GM23338 (cell line): ENCODE data around the gene TTC38. TPM values are rescaled to one million over a fixed set of nuclear protein-coding genes. Genes with fewer than 3 reads are reported as not detected.

ENCODE experiments used
- ATAC-seq: fragments of 200-7000 bp; cut with Tn5 transposase; 3 replicates; pipeline ENCODE4 v1.9.1; 2020
- DNase-seq: peaks from one replicate; pipeline ENCODE4 v3.0.0-alpha.2; 2015; ENCODE audit warnings: low spot score
- H2AFZ ChIP-seq: fragments of 200-600 bp; sonication (generic); 2 replicates; pipeline ENCODE4 v1.8.0; 2016; ENCODE audit warnings: antibody characterized with exemption, mild to moderate bottlenecking, moderate library complexity
- H3F3A ChIP-seq: fragments of 200-600 bp; sonication (generic); replicated peaks from 2 replicates; pipeline ENCODE4 v1.8.0; 2017; ENCODE audit warnings: antibody characterized with exemption, mixed run types, low read depth
- H3K27ac ChIP-seq: fragments of 200-600 bp; sonication (generic); 2 replicates; pipeline ENCODE4 v1.6.1; 2016; ENCODE audit warnings: low read depth
- H3K27me3 ChIP-seq: fragments of 200-600 bp; sonication (generic); 2 replicates; pipeline ENCODE4 v1.8.0; 2016; ENCODE audit warnings: mild to moderate bottlenecking, mixed run types, moderate library complexity; ENCODE audit not compliant: insufficient read depth
- H3K36me3 ChIP-seq: fragments of 200-600 bp; sonication (generic); 2 replicates; pipeline ENCODE4 v1.8.0; 2016; ENCODE audit warnings: mild to moderate bottlenecking; ENCODE audit not compliant: insufficient read depth
- H3K4me1 ChIP-seq: fragments of 200-600 bp; sonication (generic); 2 replicates; pipeline ENCODE4 v1.8.0; 2016; ENCODE audit warnings: mild to moderate bottlenecking, moderate library complexity; ENCODE audit not compliant: insufficient read depth
- H3K4me2 ChIP-seq: fragments of 200-600 bp; sonication (generic); 2 replicates; pipeline ENCODE4 v1.7.1; 2017; ENCODE audit warnings: mixed run types
- H3K4me3 ChIP-seq: fragments of 200-600 bp; sonication (generic); 2 replicates; pipeline ENCODE4 v1.6.1; 2016; ENCODE audit warnings: mixed run types
- H3K79me2 ChIP-seq: fragments of 200-600 bp; sonication (generic); replicated peaks from 2 replicates; pipeline ENCODE4 v1.8.0; 2017; ENCODE audit warnings: mild to moderate bottlenecking; ENCODE audit not compliant: insufficient read depth
- H3K9me2 ChIP-seq: fragments of 200-600 bp; sonication (generic); 2 replicates; pipeline ENCODE4 v1.8.0; 2017; ENCODE audit not compliant: insufficient read depth
- H4K20me1 ChIP-seq: fragments of 200-600 bp; sonication (generic); replicated peaks from 2 replicates; pipeline ENCODE4 v1.8.0; 2017; ENCODE audit warnings: mild to moderate bottlenecking; ENCODE audit not compliant: insufficient read depth
- H3K27ac Mint-ChIP-seq: 2 replicates; pipeline ENCODE4 v1.8.0; 2020; ENCODE audit warnings: inconsistent platforms, mild to moderate bottlenecking, moderate library complexity, mixed read lengths
- H3K27me3 Mint-ChIP-seq: 3 replicates; pipeline ENCODE4 v1.8.0; 2022; ENCODE audit warnings: low read depth, mild to moderate bottlenecking, moderate library complexity, mixed read lengths, inconsistent platforms; ENCODE audit not compliant: insufficient read depth, poor library complexity
- H3K36me3 Mint-ChIP-seq: 3 replicates; pipeline ENCODE4 v1.8.0; 2021; ENCODE audit warnings: low read depth, mild to moderate bottlenecking, inconsistent platforms, moderate library complexity, mixed read lengths
- H3K4me1 Mint-ChIP-seq: 3 replicates; pipeline ENCODE4 v1.8.0; 2020; ENCODE audit warnings: mild to moderate bottlenecking, inconsistent platforms, mixed read lengths
- H3K4me3 Mint-ChIP-seq: 3 replicates; pipeline ENCODE4 v1.8.0; 2021; ENCODE audit warnings: moderate library complexity, mild to moderate bottlenecking, inconsistent platforms, mixed read lengths
- H3K9me3 Mint-ChIP-seq: 3 replicates; pipeline ENCODE4 v1.8.0; 2020; ENCODE audit warnings: moderate library complexity, mild to moderate bottlenecking, inconsistent platforms, mixed read lengths
- CREB1 ChIP-seq: fragments of 250-450 bp; sonication (Bioruptor Pico); IDR thresholded peaks from 2 replicates; pipeline ENCODE4 v1.5.0; 2020; ENCODE audit warnings: low read depth, mild to moderate bottlenecking, moderate library complexity
- ETS1 ChIP-seq: IDR thresholded peaks from 2 replicates; pipeline ENCODE4 v1.6.1; 2016; ENCODE audit warnings: antibody characterized with exemption
- EZH2 ChIP-seq: fragments of 200-600 bp; sonication (generic); IDR thresholded peaks from one replicate; pipeline ENCODE4 v1.8.0; 2017; ENCODE audit warnings: antibody characterized with exemption, mild to moderate bottlenecking, low read depth; ENCODE audit not compliant: unreplicated experiment
- EZH2phosphoT487 ChIP-seq: fragments of 200-600 bp; sonication (generic); IDR thresholded peaks from one replicate; pipeline ENCODE4 v1.8.1; 2018; ENCODE audit warnings: antibody characterized with exemption; ENCODE audit not compliant: unreplicated experiment
- JUNB ChIP-seq: IDR thresholded peaks from one replicate; pipeline ENCODE4 v1.6.1; 2016; ENCODE audit warnings: antibody characterized with exemption; ENCODE audit not compliant: unreplicated experiment
- NANOG ChIP-seq: IDR thresholded peaks from 2 replicates; pipeline ENCODE4 v1.6.1; 2016; ENCODE audit warnings: antibody characterized with exemption, borderline replicate concordance
- POLR2AphosphoS5 ChIP-seq: IDR thresholded peaks from 2 replicates; pipeline ENCODE4 v1.6.1; 2016; ENCODE audit warnings: antibody characterized with exemption, low read depth
- STAT1 ChIP-seq: IDR thresholded peaks from one replicate; pipeline ENCODE4 v1.6.1; 2016; ENCODE audit warnings: antibody characterized with exemption; ENCODE audit not compliant: unreplicated experiment
- ZNF114 ChIP-seq: fragments of 250-450 bp; sonication (Bioruptor Pico); IDR thresholded peaks from 2 replicates; pipeline ENCODE4 v1.5.0; 2020; ENCODE audit warnings: mild to moderate bottlenecking, moderate library complexity
- ZNF462 ChIP-seq: fragments of 250-450 bp; sonication (Bioruptor Pico); IDR thresholded peaks from 2 replicates; pipeline ENCODE4 v1.5.0; 2020; ENCODE audit warnings: mild to moderate bottlenecking, moderate library complexity
- polyA plus RNA-seq: library from polyadenylated mRNA; unstranded; fragments of >200 nt; fragmentation: Nextera tagmentation; extraction: Ambion mirVana; gene quantifications from 2 replicates; pipeline ENCODE4 v1.2.1, GENCODE V29; 2016
- total RNA-seq: library from RNA; depleted of rRNA; stranded (reverse); fragments of >200 nt; shearing (Covaris generic); gene quantifications from 2 replicates; pipeline ENCODE4 v1.2.3, GENCODE V29; 2014
- TF ChIP-seq, protein P1 (sequence below), 2 experiments: fragments of 200-600 bp in 1 of 2; sonication (generic) in 1 of 2; conservative IDR thresholded peaks; 2 replicates each; pipeline versions ENCODE4 v1.5.1 to v1.6.1; 2016 to 2017; ENCODE audit warnings: antibody characterized with exemption in 2 of 2, low read depth in 2 of 2, mild to moderate bottlenecking in 2 of 2, moderate library complexity in 1 of 2
- TF ChIP-seq, protein P2 (sequence below): IDR thresholded peaks from one replicate; pipeline ENCODE4 v1.6.1; 2018; ENCODE audit warnings: antibody characterized with exemption; ENCODE audit not compliant: unreplicated experiment

TTC38 gene
- total and polyA plus RNA-seq, 2 experiments from 2014 or later = 11.8 to 46.6 TPM

DNA sequence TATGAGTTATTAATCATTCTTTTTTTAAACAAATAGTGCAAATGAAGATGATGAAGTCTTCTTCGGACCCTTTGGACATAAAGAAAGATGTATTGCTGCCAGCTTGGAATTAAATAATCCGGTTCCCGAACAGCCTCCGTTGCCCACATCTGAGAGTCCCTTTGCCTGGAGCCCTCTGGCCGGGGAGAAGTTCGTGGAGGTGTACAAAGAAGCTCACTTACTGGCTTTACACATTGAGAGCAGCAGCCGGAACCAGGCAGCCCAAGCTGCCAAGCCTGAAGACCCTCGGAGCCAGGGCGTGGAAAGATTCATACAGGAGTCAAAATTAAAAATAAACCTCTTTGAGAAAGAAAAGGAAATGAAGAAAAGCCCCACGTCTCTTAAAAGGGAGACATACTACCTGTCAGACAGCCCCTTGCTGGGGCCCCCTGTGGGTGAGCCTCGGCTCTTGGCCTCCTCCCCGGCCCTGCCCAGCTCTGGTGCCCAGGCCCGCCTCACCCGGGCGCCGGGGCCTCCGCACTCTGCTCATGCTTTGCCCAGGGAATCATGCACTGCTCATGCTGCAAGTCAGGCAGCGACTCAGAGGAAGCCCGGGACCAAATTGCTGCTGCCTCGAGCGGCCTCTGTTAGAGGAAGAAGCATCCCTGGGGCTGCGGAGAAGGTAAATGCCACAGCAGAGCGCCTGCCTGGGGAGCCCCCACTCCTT lies 40.6 kb downstream of the TTC38 start:
- H3K4me2 ChIP-seq = no peak overlapping the region
- no peaks in the 10 kb centered on the region for H3K4me1 Mint-ChIP-seq
- no peak overlapping the region for H2AFZ ChIP-seq
- TF ChIP-seq EZH2phosphoT487 = no peak
- TF ChIP-seq, protein P1, sequence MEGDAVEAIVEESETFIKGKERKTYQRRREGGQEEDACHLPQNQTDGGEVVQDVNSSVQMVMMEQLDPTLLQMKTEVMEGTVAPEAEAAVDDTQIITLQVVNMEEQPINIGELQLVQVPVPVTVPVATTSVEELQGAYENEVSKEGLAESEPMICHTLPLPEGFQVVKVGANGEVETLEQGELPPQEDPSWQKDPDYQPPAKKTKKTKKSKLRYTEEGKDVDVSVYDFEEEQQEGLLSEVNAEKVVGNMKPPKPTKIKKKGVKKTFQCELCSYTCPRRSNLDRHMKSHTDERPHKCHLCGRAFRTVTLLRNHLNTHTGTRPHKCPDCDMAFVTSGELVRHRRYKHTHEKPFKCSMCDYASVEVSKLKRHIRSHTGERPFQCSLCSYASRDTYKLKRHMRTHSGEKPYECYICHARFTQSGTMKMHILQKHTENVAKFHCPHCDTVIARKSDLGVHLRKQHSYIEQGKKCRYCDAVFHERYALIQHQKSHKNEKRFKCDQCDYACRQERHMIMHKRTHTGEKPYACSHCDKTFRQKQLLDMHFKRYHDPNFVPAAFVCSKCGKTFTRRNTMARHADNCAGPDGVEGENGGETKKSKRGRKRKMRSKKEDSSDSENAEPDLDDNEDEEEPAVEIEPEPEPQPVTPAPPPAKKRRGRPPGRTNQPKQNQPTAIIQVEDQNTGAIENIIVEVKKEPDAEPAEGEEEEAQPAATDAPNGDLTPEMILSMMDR (conservative IDR thresholded peaks at IDR 0.05; ENCODE audit: low read depth in 2 of 2) = no peak
- no peak for TF ChIP-seq ZNF114 (CRISPR knock-in tag)
- TF ChIP-seq EZH2 = no peak
- TF ChIP-seq NANOG = no peak
- TF ChIP-seq JUNB = no peak
- no peak for TF ChIP-seq ZNF462
- TF ChIP-seq CREB1 (CRISPR knock-in tag) = no peak
- TF ChIP-seq POLR2AphosphoS5 = no peak
- no peak for TF ChIP-seq ETS1
- no peak for TF ChIP-seq STAT1
- TF ChIP-seq, protein P2, sequence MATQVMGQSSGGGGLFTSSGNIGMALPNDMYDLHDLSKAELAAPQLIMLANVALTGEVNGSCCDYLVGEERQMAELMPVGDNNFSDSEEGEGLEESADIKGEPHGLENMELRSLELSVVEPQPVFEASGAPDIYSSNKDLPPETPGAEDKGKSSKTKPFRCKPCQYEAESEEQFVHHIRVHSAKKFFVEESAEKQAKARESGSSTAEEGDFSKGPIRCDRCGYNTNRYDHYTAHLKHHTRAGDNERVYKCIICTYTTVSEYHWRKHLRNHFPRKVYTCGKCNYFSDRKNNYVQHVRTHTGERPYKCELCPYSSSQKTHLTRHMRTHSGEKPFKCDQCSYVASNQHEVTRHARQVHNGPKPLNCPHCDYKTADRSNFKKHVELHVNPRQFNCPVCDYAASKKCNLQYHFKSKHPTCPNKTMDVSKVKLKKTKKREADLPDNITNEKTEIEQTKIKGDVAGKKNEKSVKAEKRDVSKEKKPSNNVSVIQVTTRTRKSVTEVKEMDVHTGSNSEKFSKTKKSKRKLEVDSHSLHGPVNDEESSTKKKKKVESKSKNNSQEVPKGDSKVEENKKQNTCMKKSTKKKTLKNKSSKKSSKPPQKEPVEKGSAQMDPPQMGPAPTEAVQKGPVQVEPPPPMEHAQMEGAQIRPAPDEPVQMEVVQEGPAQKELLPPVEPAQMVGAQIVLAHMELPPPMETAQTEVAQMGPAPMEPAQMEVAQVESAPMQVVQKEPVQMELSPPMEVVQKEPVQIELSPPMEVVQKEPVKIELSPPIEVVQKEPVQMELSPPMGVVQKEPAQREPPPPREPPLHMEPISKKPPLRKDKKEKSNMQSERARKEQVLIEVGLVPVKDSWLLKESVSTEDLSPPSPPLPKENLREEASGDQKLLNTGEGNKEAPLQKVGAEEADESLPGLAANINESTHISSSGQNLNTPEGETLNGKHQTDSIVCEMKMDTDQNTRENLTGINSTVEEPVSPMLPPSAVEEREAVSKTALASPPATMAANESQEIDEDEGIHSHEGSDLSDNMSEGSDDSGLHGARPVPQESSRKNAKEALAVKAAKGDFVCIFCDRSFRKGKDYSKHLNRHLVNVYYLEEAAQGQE = no peak
- H3K4me1 ChIP-seq = no peaks in the 10 kb centered on the region
- ATAC-seq = no peak
- no peaks in the 10 kb centered on the region for H3K27me3 ChIP-seq
- H3K27ac ChIP-seq = no peak overlapping the region
- no peaks in the 10 kb centered on the region for H3F3A ChIP-seq
- no peaks in the 10 kb centered on the region for H3K9me3 Mint-ChIP-seq
- H3K27ac Mint-ChIP-seq = no peak overlapping the region
- H3K79me2 ChIP-seq = peaks cover 48% of the 10 kb centered on the region
- peaks cover 15% of the 10 kb centered on the region; the same call in 1 of the 2 replicates for H4K20me1 ChIP-seq
- H3K27me3 Mint-ChIP-seq = peaks cover 2% of the 10 kb centered on the region
- no peak overlapping the region for H3K4me3 ChIP-seq
- H3K9me2 ChIP-seq = no peaks in the 10 kb centered on the region
- H3K36me3 ChIP-seq = no peaks in the 10 kb centered on the region; the same call in 1 of the 2 replicates
- no peak overlapping the region for H3K4me3 Mint-ChIP-seq
- H3K36me3 Mint-ChIP-seq = peaks cover 28% of the 10 kb centered on the region
- DNase-seq = no peak
